Activated CD4-positive, CD25-positive, alpha-beta regulatory T cell (primary cell): Measurements from ENCODE around the gene PARP6.
"Not testable (repeated sequence)": the region's sequence is repeated elsewhere in the genome, so short reads cannot be mapped to it uniquely, and the experiment has no call there.

Source experiments
- DNase-seq, 4 experiments: peaks; one replicate each; lab custom pipeline; 2025; lab: John Stamatoyannopoulos, UW

The PARP6 gene

GRCh38 chr15:72281713-72282112, 9.4 kb upstream of the PARP6 start:
- DNase-seq, result no peak

GRCh38 chr15:72280751-72281150, 8.4 kb upstream of the PARP6 start:
- DNase-seq, result no peak

- DNase-seq, result no peak
Observed at GRCh38 chr15:72278737-72279136, 6.4 kb upstream of the PARP6 start.

GRCh38 chr15:72276326-72276700, 4.0 kb upstream of the PARP6 start:
- DNase-seq, result no peak

- not testable (repeated sequence) for DNase-seq
Observed at GRCh38 chr15:72275635-72276325, 3.4 kb upstream of the PARP6 start.

- DNase-seq, result no peak
Observed at GRCh38 chr15:72272997-72273352, 621 bp upstream of the PARP6 start.

GRCh38 chr15:72271895-72272212, 500 bp downstream of the PARP6 start:
- no peak for DNase-seq

- DNase-seq, result no peak
Observed at GRCh38 chr15:72271221-72271620, 1.1 kb downstream of the PARP6 start.

GRCh38 chr15:72269739-72270138, 2.6 kb downstream of the PARP6 start:
- DNase-seq, result no peak

- DNase-seq, result no peak
Observed at GRCh38 chr15:72265031-72265430, 7.3 kb downstream of the PARP6 start.

- no peak for DNase-seq
Observed at GRCh38 chr15:72252663-72253299, 19.6 kb downstream of the PARP6 start.

- DNase-seq, result no peak
Observed at GRCh38 chr15:72249142-72249810, 23.1 kb downstream of the PARP6 start.

- DNase-seq, result no peak
Observed at GRCh38 chr15:72248514-72248913, 23.8 kb downstream of the PARP6 start.

- DNase-seq, result no peak
Observed at GRCh38 chr15:72242775-72243370, 29.5 kb downstream of the PARP6 start.

- no peak for DNase-seq
Observed at GRCh38 chr15:72239652-72240051, 32.7 kb downstream of the PARP6 start.

GRCh38 chr15:72238586-72238985, 33.8 kb downstream of the PARP6 start:
- no peak for DNase-seq

GRCh38 chr15:72237853-72238224, 34.5 kb downstream of the PARP6 start:
- DNase-seq, result no peak

- DNase-seq, result peak in 2 of 4 experiments; percentile 22 to 50
Observed at GRCh38 chr15:72237029-72237852, 35.1 kb downstream of the PARP6 start.

- DNase-seq, result no peak
Observed at GRCh38 chr15:72236381-72237003, 35.9 kb downstream of the PARP6 start.

- no peak for DNase-seq
Observed at GRCh38 chr15:72235298-72235697, 37.1 kb downstream of the PARP6 start.

GRCh38 chr15:72233769-72234168, 38.6 kb downstream of the PARP6 start:
- no peak for DNase-seq
